NCI-H2196 (cell line): ENCODE results near the gene SPART.
"Not testable (repeated sequence)": the region's sequence is repeated elsewhere in the genome, so short reads cannot be mapped to it uniquely, and the experiment has no call there.

Experiments
- DNase-seq: peaks from one replicate; lab custom pipeline; 2025; ENCODE audit not compliant: unreplicated experiment; lab: John Stamatoyannopoulos, UW

SPART gene

GRCh38 chr13:36323408-36323807 is 22.8 kb downstream of the SPART start:
- DNase-seq: no peak

- not testable (repeated sequence) for DNase-seq
These were observed 26.4 kb downstream of the SPART start for GRCh38 chr13:36319793-36320192.

- DNase-seq: no peak
These were observed 32.9 kb downstream of the SPART start for GRCh38 chr13:36313047-36313969.

- DNase-seq: no peak
These were observed 35.6 kb downstream of the SPART start for GRCh38 chr13:36310417-36311108.

- no peak for DNase-seq
These were observed 43.9 kb downstream of the SPART start for GRCh38 chr13:36302289-36302688.

- not testable (repeated sequence) for DNase-seq
These were observed 46.7 kb downstream of the SPART start for GRCh38 chr13:36299469-36299868.

GRCh38 chr13:36298535-36299068 is 47.6 kb downstream of the SPART start:
- DNase-seq: no peak

GRCh38 chr13:36297366-36298338 is 48.5 kb downstream of the SPART start, which contains the start of gene CCDC169:
TSS of gene CCDC169 (minus strand) at chr13:36297814. CDS start at chr13:36297719, 95 bp downstream.
- peak; percentile 0 for DNase-seq

GRCh38 chr13:36294096-36294495 is 52.1 kb downstream of the SPART start:
- no peak for DNase-seq

- no peak for DNase-seq
These were observed 52.7 kb downstream of the SPART start for GRCh38 chr13:36293497-36293896.

GRCh38 chr13:36288794-36289391 is 57.3 kb downstream of the SPART start:
- peak; percentile 2 for DNase-seq

- no peak for DNase-seq
These were observed 60.2 kb downstream of the SPART start for GRCh38 chr13:36286006-36286405.

GRCh38 chr13:36282821-36283432 is 63.3 kb downstream of the SPART start:
- peak; percentile 33 for DNase-seq

GRCh38 chr13:36275190-36276002 is 70.8 kb downstream of the SPART start:
- peak; percentile 41 for DNase-seq

- DNase-seq: no peak
These were observed 72.8 kb downstream of the SPART start for GRCh38 chr13:36273431-36273830.

- DNase-seq: no peak
These were observed 84.2 kb downstream of the SPART start for GRCh38 chr13:36261976-36262375.

GRCh38 chr13:36261011-36261410 is 85.2 kb downstream of the SPART start:
- DNase-seq: no peak

GRCh38 chr13:36259361-36260137 is 86.6 kb downstream of the SPART start:
- no peak for DNase-seq
